ENCODE measurements around the gene NETO1. TPM values are rescaled to one million over a fixed set of nuclear protein-coding genes. Genes with fewer than 3 reads are reported as not detected.

Gene NETO1
- total and polyA plus RNA-seq, 2 of the 13 experiments (the other 11 are each of a cell fraction or from before 2014, with no cell fraction given), result not detected

DNA sequence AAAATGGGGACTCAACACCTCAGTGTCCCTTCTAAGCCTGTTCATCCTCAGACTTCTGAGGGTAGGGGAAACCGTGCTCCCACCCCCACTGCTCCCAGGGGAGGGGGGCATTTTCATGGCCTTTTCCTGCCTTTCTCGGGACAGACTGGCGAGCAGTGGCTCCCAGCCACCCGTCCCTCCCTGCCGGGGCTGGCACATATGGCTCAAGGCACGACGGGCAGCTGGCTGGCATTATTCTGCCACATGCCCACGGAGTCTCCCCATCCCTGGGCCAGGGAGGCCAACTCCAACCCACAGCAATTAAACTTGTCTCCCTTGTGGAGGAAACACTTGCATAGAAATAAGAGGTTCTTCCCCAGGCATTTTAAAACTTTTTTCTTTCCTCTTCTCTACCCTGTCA is 175.2 kb downstream of the NETO1 start:
- no peaks in the 10 kb centered on the region for H3K79me2 ChIP-seq (ENCODE audit: insufficient read depth, low read length)
- CTCF ChIA-PET (ENCODE audit: low intra/inter-chr PET ratio, low total read pairs), result no interaction called here
- no peaks in the 10 kb centered on the region for H3K36me3 ChIP-seq (replicated peaks in 1 of 2; ENCODE audit: control insufficient read depth in 1 of 2, insufficient read depth in 2 of 2, low read length in 2 of 2)
- TF ChIP-seq PRMT3 (CRISPR knock-in tag; IDR thresholded peaks at IDR 0.05; ENCODE audit: borderline replicate concordance, low read depth) (no peak), MAZ (IDR thresholded peaks at IDR 0.05; ENCODE audit: borderline replicate concordance, low read depth, low read length) (no peak), MAZ (CRISPR knock-in tag; IDR thresholded peaks at IDR 0.05; ENCODE audit: low read depth) (no peak), ZNF282 (IDR thresholded peaks at IDR 0.05; ENCODE audit: partially characterized antibody) (no peak), CHCHD3 (CRISPR knock-in tag; IDR thresholded peaks at IDR 0.05) (no peak), CC2D1A (CRISPR knock-in tag; IDR thresholded peaks at IDR 0.05) (no peak), STAT5B (CRISPR knock-in tag; IDR thresholded peaks at IDR 0.05) (no peak), TP53 (CRISPR knock-in tag; conservative IDR thresholded peaks at IDR 0.05) (no peak), AGO1 (IDR thresholded peaks at IDR 0.05; ENCODE audit: low read depth, low read length, poor library complexity, severe bottlenecking) (no peak), NFE2L1 (CRISPR knock-in tag; IDR thresholded peaks at IDR 0.05; ENCODE audit: borderline replicate concordance) (no peak), SRSF9 (IDR thresholded peaks at IDR 0.05; ENCODE audit: borderline replicate concordance, insufficient read depth, low read depth, low read length, poor library complexity, severe bottlenecking) (no peak), ZNF850 (CRISPR knock-in tag; conservative IDR thresholded peaks at IDR 0.05) (no peak), ERF (CRISPR knock-in tag; IDR thresholded peaks at IDR 0.05) (no peak), TAF1 (CRISPR knock-in tag; IDR thresholded peaks at IDR 0.05) (no peak), MIER2 (CRISPR knock-in tag; IDR thresholded peaks at IDR 0.05) (no peak)
- TF ChIP-seq, protein P1, sequence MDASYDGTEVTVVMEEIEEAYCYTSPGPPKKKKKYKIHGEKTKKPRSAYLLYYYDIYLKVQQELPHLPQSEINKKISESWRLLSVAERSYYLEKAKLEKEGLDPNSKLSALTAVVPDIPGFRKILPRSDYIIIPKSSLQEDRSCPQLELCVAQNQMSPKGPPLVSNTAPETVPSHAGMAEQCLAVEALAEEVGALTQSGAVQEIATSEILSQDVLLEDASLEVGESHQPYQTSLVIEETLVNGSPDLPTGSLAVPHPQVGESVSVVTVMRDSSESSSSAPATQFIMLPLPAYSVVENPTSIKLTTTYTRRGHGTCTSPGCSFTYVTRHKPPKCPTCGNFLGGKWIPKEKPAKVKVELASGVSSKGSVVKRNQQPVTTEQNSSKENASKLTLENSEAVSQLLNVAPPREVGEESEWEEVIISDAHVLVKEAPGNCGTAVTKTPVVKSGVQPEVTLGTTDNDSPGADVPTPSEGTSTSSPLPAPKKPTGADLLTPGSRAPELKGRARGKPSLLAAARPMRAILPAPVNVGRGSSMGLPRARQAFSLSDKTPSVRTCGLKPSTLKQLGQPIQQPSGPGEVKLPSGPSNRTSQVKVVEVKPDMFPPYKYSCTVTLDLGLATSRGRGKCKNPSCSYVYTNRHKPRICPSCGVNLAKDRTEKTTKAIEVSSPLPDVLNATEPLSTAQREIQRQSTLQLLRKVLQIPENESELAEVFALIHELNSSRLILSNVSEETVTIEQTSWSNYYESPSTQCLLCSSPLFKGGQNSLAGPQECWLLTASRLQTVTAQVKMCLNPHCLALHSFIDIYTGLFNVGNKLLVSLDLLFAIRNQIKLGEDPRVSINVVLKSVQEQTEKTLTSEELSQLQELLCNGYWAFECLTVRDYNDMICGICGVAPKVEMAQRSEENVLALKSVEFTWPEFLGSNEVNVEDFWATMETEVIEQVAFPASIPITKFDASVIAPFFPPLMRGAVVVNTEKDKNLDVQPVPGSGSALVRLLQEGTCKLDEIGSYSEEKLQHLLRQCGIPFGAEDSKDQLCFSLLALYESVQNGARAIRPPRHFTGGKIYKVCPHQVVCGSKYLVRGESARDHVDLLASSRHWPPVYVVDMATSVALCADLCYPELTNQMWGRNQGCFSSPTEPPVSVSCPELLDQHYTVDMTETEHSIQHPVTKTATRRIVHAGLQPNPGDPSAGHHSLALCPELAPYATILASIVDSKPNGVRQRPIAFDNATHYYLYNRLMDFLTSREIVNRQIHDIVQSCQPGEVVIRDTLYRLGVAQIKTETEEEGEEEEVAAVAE (CRISPR knock-in tag; IDR thresholded peaks at IDR 0.05; ENCODE audit: borderline replicate concordance), result no peak
- H3K9me3 ChIP-seq (ENCODE audit: low read length), result no peaks in the 10 kb centered on the region
- no peak for FAIRE-seq
- no peak for ATAC-seq
- intact Hi-C loops (cut with micrococcal nuclease; ENCODE audit: unreplicated experiment), result no loop called here
- H3K27ac ChIP-seq (ENCODE audit: extremely low read length, insufficient read depth, low read length), result no peak overlapping the region
- H3K4me1 ChIP-seq (ENCODE audit: insufficient read depth, low read length), result no peaks in the 10 kb centered on the region
- no peak for DNase-seq (ENCODE audit: low spot score)
- in situ Hi-C loops (cut with HindIII; ENCODE audit: extremely low pct_ligation_motif_present, low pct_unique_long_range_greater_than_20kb), result no loop called here
- WGBS (ENCODE audit: low lambda C conversion rate), result 13% methylated on average over 6 of the region's 8 CpGs
- no TSS peak for BruUV-seq (replicated peaks)
- POLR2A ChIA-PET, result no interaction called here
- H2AFZ ChIP-seq (ENCODE audit: low read length), result no peak overlapping the region
- H3K4me3 ChIP-seq (replicated peaks in 1 of 3; ENCODE audit: insufficient read depth in 1 of 3, low read depth in 2 of 3, low read length in 3 of 3), result no peak overlapping the region
- no peak overlapping the region for H3K9ac ChIP-seq (ENCODE audit: insufficient read depth, low read depth, low read length)
- no peak overlapping the region for H3K4me2 ChIP-seq (ENCODE audit: low read depth, low read length)
- no peaks in the 10 kb centered on the region; a peak in 1 of 5 replicates for H3K27me3 ChIP-seq (ENCODE audit: control insufficient read depth in 1 of 2, insufficient read depth in 2 of 2, low read length in 2 of 2)
- no peaks in the 10 kb centered on the region for H4K20me1 ChIP-seq (ENCODE audit: insufficient read depth, low read length)

All from HepG2 (cell line).